ENCODE measurements around the gene BAZ2A.
A peak's percentile ranks its signal among the peaks of the same experiment; 100 is the strongest.

Gene BAZ2A

DNA sequence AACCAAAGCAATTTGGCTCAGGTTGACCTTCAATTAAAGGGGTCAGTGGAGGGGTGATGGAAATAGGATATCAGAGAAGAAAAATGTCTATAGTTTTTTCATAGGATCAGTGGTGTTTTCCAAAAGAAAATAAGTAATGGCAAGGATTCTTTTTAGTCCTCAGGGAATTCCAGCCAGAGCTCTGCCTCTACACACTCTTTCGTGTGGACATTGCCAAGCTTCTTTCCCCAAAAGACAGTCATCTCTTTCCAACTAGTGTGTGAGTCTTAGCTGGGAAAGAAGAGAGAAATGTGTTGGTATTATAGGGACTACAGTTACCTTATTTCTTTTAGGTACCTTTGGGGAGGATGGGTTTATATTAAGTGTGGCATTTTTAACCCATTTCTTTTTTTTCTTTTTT lies 62.0 kb downstream of the BAZ2A start:
- TF ChIP-seq, protein P1, sequence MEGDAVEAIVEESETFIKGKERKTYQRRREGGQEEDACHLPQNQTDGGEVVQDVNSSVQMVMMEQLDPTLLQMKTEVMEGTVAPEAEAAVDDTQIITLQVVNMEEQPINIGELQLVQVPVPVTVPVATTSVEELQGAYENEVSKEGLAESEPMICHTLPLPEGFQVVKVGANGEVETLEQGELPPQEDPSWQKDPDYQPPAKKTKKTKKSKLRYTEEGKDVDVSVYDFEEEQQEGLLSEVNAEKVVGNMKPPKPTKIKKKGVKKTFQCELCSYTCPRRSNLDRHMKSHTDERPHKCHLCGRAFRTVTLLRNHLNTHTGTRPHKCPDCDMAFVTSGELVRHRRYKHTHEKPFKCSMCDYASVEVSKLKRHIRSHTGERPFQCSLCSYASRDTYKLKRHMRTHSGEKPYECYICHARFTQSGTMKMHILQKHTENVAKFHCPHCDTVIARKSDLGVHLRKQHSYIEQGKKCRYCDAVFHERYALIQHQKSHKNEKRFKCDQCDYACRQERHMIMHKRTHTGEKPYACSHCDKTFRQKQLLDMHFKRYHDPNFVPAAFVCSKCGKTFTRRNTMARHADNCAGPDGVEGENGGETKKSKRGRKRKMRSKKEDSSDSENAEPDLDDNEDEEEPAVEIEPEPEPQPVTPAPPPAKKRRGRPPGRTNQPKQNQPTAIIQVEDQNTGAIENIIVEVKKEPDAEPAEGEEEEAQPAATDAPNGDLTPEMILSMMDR (IDR thresholded peaks at IDR 0.05; ENCODE audit: insufficient read depth, low read depth, low read length, missing control alignments), result no peak
- no peak overlapping the region for H3K4me3 ChIP-seq (ENCODE audit: low read depth, low read length)
- DNase-seq (ENCODE audit: low read depth), result no peak

DNA sequence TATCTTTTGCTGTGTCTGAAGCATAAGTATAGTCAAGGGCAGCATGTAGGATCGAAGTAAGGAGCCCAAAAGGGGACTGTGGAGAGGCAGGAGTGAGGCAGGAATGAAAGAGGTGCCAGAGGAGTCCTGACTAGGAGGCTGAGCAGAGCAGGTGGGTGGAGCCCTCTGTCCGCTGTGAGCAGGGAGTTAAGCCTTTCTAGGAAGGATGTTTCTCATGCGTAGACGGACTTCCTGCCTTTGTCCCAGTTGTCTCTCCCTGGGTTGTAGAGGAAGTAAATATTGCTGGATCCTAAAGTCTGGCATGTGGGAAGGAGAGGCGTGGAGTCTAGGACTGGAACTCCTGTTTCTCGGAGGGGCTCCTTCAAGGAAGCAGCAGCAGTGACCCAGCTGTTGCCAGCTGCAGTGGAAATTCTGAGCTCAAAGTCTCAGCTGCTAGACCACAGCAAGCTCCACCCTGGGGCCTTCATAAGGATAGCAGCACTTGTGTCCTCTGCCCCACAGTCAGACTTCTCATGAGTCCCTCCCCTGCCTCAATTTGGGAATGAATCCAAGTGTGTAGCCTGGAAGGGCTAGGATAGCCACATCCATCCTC lies 64.5 kb downstream of the BAZ2A start:
- peak; percentile 54 for DNase-seq (ENCODE audit: low read depth)
- H3K4me3 ChIP-seq (ENCODE audit: low read depth, low read length), result no peak overlapping the region

DNA sequence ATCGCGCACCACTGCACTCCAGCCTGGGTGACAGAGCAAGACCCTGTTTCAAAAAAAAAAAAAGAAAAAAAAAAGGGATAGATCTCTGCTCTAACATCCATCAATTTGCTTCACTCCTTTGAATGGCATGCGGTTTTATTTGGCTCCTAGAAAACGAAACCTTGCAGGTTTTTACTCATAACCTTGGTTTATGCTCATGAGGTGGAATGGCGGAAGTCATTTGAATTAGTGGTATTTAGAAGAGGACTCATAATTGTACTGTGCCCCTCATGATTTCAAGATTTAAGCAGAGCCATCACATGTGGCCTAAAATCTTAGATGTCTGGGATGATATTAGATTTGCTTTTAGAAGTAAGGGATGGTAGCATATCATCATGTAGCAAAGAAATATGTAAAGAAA lies 79.1 kb downstream of the BAZ2A start:
- no peak overlapping the region for H3K4me3 ChIP-seq (ENCODE audit: low read depth, low read length)
- TF ChIP-seq, protein P1 (IDR thresholded peaks at IDR 0.05; ENCODE audit: insufficient read depth, low read depth, low read length, missing control alignments), result no peak
- DNase-seq (ENCODE audit: low read depth), result peak; percentile 36

More for the DNA sequence above, 64.5 kb downstream of the BAZ2A start:
- TF ChIP-seq, protein P1 (IDR thresholded peaks at IDR 0.05; ENCODE audit: insufficient read depth, low read depth, low read length, missing control alignments), result no peak

DNA sequence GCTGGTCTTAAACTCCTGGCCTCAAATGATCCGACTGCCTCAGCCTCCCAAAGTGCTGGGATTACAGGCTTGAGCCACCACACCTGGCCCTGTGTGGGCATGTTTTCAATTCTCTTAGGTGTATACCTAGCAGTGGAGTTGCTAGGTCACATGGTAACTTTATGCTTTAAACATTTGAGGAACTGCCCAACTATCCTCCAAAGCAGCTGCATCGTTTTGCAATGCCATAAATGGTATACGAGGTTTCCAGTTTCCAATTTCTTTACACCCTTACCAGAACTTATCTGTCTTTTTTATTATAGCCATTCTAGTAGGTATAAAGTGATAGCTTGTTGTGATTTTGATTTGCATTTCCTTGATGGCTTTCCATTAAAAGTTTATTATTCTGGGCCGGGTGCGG lies 83.4 kb downstream of the BAZ2A start:
- DNase-seq (ENCODE audit: low read depth), result no peak
- TF ChIP-seq, protein P1 (IDR thresholded peaks at IDR 0.05; ENCODE audit: insufficient read depth, low read depth, low read length, missing control alignments), result no peak
- H3K4me3 ChIP-seq (ENCODE audit: low read depth, low read length), result no peak overlapping the region

Measured in GM12865 (cell line).